Motor neuron (in vitro differentiated cells): ENCODE measurements around the gene MBD3L4. TPM values are rescaled to one million over a fixed set of nuclear protein-coding genes. Genes with fewer than 3 reads are reported as not detected.
A peak's percentile ranks its signal among the peaks of the same experiment; 100 is the strongest.
"Not testable (repeated sequence)": the region's sequence is repeated elsewhere in the genome, so short reads cannot be mapped to it uniquely, and the experiment has no call there.

Source experiments
- ATAC-seq, 8 experiments: fragments of 200-7000 bp; cut with Tn5 transposase; replicated peaks in 6 of 8; 2 replicates each; pipeline ENCODE4 v1.8.0; 2021; ENCODE audit warnings: mild to moderate bottlenecking in 8 of 8, moderate library complexity in 8 of 8
- H3K27ac ChIP-seq, 2 donors: fragments of 250-450 bp; sonication (Bioruptor Pico); 2 replicates each; pipeline ENCODE4 v1.9.0; 2021; ENCODE audit warnings: antibody characterized with exemption in 2 of 2, mild to moderate bottlenecking in 2 of 2, moderate library complexity in 1 of 2
- H3K4me1 ChIP-seq, 2 donors: fragments of 250-450 bp; sonication (Bioruptor Pico); replicated peaks in 1 of 2; 2 replicates each; pipeline ENCODE4 v1.6.1; 2021; ENCODE audit warnings: antibody characterized with exemption in 2 of 2, mild to moderate bottlenecking in 2 of 2, moderate library complexity in 1 of 2
- H3K4me3 ChIP-seq, 5 donors: fragments of 250-450 bp; sonication (Bioruptor Pico); 2 replicates each; pipeline ENCODE4 v1.9.0; 2021; ENCODE audit warnings: antibody characterized with exemption in 5 of 5, mild to moderate bottlenecking in 5 of 5, moderate library complexity in 4 of 5
- WGBS, 10 experiments: fragments of 450-650 bp; shearing (Covaris generic); methylation state at CpG; one replicate each; pipeline ENCODE4 v1.0.0; 2022; 5-methylcytosine and 5-hydroxymethylcytosine counted together
- in situ Hi-C, 9 experiments: fragments of 400-800 bp; cut with MboI; loops; one replicate each; pipeline ENCODE4 v1.15.0; 2021; ENCODE audit warnings: low sequenced_read_pairs in 9 of 9, low pct_unique_long_range_greater_than_20kb in 2 of 9; ENCODE audit not compliant: unreplicated experiment in 9 of 9
- total RNA-seq, 8 experiments: library from RNA; unstranded; fragments of 300-600 nt; gene quantifications; 2 replicates each; pipeline versions ENCODE4 v1.2.3 to v1.2.4, GENCODE V29; 2022

MBD3L4 gene
- total RNA-seq, 8 experiments from 2014 or later: 0.71 TPM; not detected in 7

- H3K4me1 ChIP-seq, in situ Hi-C loops, H3K4me3 ChIP-seq, H3K27ac ChIP-seq, ATAC-seq: not testable (repeated sequence)
- no CpG with 5 or more reads among the region's 6 CpGs for WGBS, 10 experiments
Measured at GRCh38 chr19:7021331-7021730, 18.6 kb downstream of the MBD3L4 start, which contains the start of gene MBD3L2B. Gene MBD3L2B (minus strand): TSS chr19:7021431. CDS start chr19:7021397, 34 bp downstream.

- Histone ChIP-seq H3K27ac (no peak overlapping the region), H3K4me1 (no peaks in the 10 kb centered on the region), H3K4me3 (no peak overlapping the region)
- in situ Hi-C loops: no loop called here
- ATAC-seq: no peak
- WGBS, 10 experiments: 0 to 70% (median 44%) methylated on average over 1 to 5 of the region's 6 CpGs; no CpG with 5 or more reads in 3 of the 10 experiments
Measured at GRCh38 chr19:7018828-7019227, 21.2 kb downstream of the MBD3L4 start.

- 0 to 83% (median 44%) methylated on average over 1 to 4 of the region's 4 CpGs; no CpG with 5 or more reads in 1 of the 10 experiments for WGBS, 10 experiments
- Histone ChIP-seq H3K27ac (no peak overlapping the region), H3K4me3 (no peak overlapping the region), H3K4me1 (no peaks in the 10 kb centered on the region)
- no peak for ATAC-seq
- in situ Hi-C loops: no loop called here
Measured at GRCh38 chr19:7013678-7014077, 26.3 kb downstream of the MBD3L4 start.

- ATAC-seq: no peak
- 36 to 74% (median 58%) methylated on average over 3 to 7 of the region's 12 CpGs for WGBS, 10 experiments
- Histone ChIP-seq H3K4me1 (no peaks in the 10 kb centered on the region), H3K27ac (no peak overlapping the region), H3K4me3 (no peak overlapping the region)
- in situ Hi-C loops: no loop called here
Measured at GRCh38 chr19:7010722-7011593, 29.0 kb downstream of the MBD3L4 start.

GRCh38 chr19:7007859-7008258, 32.1 kb downstream of the MBD3L4 start:
- WGBS, 10 experiments: 0 to 83% (median 17%) methylated on average over 1 to 2 of the region's 4 CpGs; no CpG with 5 or more reads in 6 of the 10 experiments
- Histone ChIP-seq H3K4me3 (no peak overlapping the region), H3K4me1 (no peaks in the 10 kb centered on the region), H3K27ac (no peak overlapping the region)
- no peak for ATAC-seq
- in situ Hi-C loops: no loop called here

GRCh38 chr19:7006135-7006704, 33.8 kb downstream of the MBD3L4 start:
- Histone ChIP-seq H3K4me3 (no peak overlapping the region), H3K27ac (no peak overlapping the region), H3K4me1 (no peaks in the 10 kb centered on the region)
- WGBS, 10 experiments: 0 to 52% (median 42%) methylated on average over 1 to 6 of the region's 11 CpGs; no CpG with 5 or more reads in 1 of the 10 experiments
- peak in 5 of 8 experiments; percentile 75 to 92 (median 91) for ATAC-seq
- in situ Hi-C loops: no loop called here

- in situ Hi-C loops: no loop called here
- H3K4me3 ChIP-seq: no peak overlapping the region
- no peak overlapping the region for H3K27ac ChIP-seq
- 0 to 48% (median 19%) methylated on average over 2 to 18 of the region's 18 CpGs for WGBS, 10 experiments
- no peaks in the 10 kb centered on the region for H3K4me1 ChIP-seq
- ATAC-seq: peak in 3 of 8 experiments; percentile 38 to 78 (median 55)
Measured at GRCh38 chr19:7004313-7004931, 35.6 kb downstream of the MBD3L4 start.

- Histone ChIP-seq H3K4me1 (no peaks in the 10 kb centered on the region), H3K27ac (no peak overlapping the region), H3K4me3 (no peak overlapping the region)
- ATAC-seq: no peak
- WGBS, 10 experiments: 0 to 25% (median 13%) methylated on average over 1 of the region's 1 CpG; no CpG with 5 or more reads in 5 of the 10 experiments
- in situ Hi-C loops: no loop called here
Measured at GRCh38 chr19:7000816-7001215, 39.2 kb downstream of the MBD3L4 start.

GRCh38 chr19:7000333-7000732, 39.6 kb downstream of the MBD3L4 start:
- no peak overlapping the region for H3K4me3 ChIP-seq
- no peak for ATAC-seq
- in situ Hi-C loops: no loop called here
- 0 to 67% (median 31%) methylated on average over 1 to 3 of the region's 3 CpGs; no CpG with 5 or more reads in 2 of the 10 experiments for WGBS, 10 experiments
- no peak overlapping the region for H3K27ac ChIP-seq
- no peaks in the 10 kb centered on the region for H3K4me1 ChIP-seq

- Histone ChIP-seq H3K27ac (no peak overlapping the region), H3K4me3 (no peak overlapping the region), H3K4me1 (no peaks in the 10 kb centered on the region)
- 0 to 42% (median 23%) methylated on average over 1 to 7 of the region's 7 CpGs; no CpG with 5 or more reads in 3 of the 10 experiments for WGBS, 10 experiments
- ATAC-seq: no peak
- in situ Hi-C loops: no loop called here
Measured at GRCh38 chr19:6999933-7000332, 40.0 kb downstream of the MBD3L4 start.

- in situ Hi-C loops: no loop called here
- WGBS, 10 experiments: 44 to 90% (median 70%) methylated on average over 2 to 8 of the region's 15 CpGs
- H3K4me1 ChIP-seq: no peaks in the 10 kb centered on the region
Measured at GRCh38 chr19:6997679-6998445, 42.1 kb downstream of the MBD3L4 start.

GRCh38 chr19:6996810-6997209, 43.2 kb downstream of the MBD3L4 start:
- Histone ChIP-seq H3K4me1 (no peaks in the 10 kb centered on the region), H3K27ac (no peak overlapping the region), H3K4me3 (no peak overlapping the region)
- in situ Hi-C loops: no loop called here
- WGBS, 10 experiments: 0 to 100% (median 13%) methylated on average over 1 to 4 of the region's 4 CpGs
- ATAC-seq: no peak

More at GRCh38 chr19:6997679-6998445, 42.1 kb downstream of the MBD3L4 start:
- no peak overlapping the region for H3K27ac ChIP-seq
- no peak overlapping the region for H3K4me3 ChIP-seq
- ATAC-seq: no peak
